RPMI8226 (cell line): ENCODE results near the gene KIF4A.
"Not testable (repeated sequence)": the region's sequence is repeated elsewhere in the genome, so short reads cannot be mapped to it uniquely, and the experiment has no call there.

Experiments
- DNase-seq: peaks from one replicate; pipeline ENCODE4 v3.0.0-alpha.2; 2015

KIF4A gene

GRCh38 chrX:70293621-70294020, 3.7 kb downstream of the KIF4A start:
- DNase-seq, result no peak

- DNase-seq, result no peak
Measured at GRCh38 chrX:70301716-70302115, 11.8 kb downstream of the KIF4A start.

DNA sequence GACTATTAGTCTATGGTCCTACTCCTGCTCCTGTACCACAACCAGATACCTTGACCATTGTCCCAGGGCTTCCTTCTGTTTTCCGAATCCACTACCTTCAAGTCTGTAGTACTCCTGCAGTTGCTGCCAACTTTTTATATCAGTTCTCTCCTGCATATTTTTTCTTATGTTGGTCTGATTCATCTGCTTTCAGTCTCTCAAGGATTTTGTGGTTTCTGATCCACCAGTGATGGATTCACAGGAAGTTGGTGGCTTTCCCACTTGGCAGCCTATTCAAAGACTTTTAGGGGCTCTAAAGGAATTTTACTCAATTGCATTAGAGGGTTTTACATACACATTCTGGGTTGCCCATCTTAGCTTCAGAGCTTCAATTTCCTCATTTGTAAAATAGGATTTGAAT, 23.6 kb downstream of the KIF4A start:
- no peak for DNase-seq

DNA sequence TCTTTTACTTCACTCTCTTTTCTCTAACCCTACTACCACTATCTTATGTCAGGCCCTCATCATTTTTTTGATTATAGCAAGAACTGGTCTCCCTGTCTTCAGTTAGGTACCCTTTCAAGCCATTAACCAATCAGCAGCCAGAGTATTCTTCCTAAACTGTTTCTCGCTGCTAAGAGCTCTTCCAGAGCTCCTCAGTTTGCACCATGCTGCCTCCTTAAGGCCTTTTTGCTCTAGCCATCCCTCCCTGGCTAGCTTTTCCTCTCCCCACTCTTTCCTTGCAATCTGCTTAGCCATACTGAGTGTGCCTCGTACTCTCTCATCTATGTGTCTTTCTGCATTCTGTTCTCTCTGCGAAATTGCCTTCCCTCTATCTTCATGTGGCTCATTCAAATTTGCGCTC, 32.9 kb downstream of the KIF4A start:
- DNase-seq, result no peak

DNA sequence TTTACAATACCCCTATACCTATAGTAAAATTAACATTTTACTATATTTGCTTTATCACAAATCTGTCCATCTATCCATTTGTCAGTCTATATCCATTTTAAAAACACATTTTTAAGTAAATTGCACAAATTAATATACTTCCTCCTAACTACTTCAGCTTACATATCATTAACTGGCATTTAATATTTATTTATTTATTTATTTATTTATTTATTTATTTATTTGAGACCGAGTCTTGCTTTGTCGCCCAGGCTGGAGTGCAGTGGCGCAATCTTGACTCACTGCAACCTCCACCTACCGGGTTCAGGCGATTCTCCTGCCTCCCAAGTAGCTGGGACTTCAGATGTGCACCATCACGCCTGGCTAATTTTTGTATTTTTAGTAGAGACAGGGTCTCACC, 33.7 kb downstream of the KIF4A start:
- not testable (repeated sequence) for DNase-seq

DNA sequence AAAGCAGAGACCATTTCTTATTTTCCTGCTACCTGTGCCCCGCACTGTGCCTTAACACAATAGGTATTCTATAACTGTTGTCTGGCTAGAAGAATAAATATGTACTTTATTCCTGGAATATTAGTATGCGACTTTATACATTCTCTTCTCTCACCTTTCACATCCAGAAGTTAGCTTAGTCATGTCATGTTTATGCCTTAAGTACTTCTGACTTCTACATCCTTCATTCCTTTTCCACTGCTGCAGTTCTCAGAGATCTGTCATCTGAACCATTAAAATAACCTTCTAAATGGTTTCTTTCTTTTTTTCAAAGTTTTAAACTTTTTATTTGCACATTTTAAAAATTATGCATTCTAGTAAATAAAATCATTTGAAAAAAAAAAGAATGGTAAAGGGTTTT, 34.4 kb downstream of the KIF4A start:
- no peak for DNase-seq

GRCh38 chrX:70331161-70331560, 41.3 kb downstream of the KIF4A start:
- no peak for DNase-seq

DNA sequence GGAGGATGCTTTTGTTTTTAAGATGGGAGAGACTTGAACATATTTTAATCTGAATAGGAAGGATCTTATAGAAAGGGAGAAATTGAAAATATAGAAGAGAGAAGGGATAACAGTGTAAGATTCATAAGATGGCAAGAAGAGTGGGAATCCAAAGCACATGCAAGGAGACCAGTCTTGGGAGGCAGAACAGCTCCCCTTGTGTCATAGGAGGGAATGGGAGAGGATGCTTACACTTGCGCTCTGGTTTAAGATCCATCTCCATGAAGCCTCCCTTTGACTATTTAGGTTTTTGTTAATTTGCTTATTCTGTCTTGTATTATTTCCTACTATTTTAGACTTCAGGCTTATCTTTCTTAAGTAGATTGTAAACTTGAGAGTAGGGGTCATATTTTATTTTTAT, 42.7 kb downstream of the KIF4A start:
- no peak for DNase-seq

DNA sequence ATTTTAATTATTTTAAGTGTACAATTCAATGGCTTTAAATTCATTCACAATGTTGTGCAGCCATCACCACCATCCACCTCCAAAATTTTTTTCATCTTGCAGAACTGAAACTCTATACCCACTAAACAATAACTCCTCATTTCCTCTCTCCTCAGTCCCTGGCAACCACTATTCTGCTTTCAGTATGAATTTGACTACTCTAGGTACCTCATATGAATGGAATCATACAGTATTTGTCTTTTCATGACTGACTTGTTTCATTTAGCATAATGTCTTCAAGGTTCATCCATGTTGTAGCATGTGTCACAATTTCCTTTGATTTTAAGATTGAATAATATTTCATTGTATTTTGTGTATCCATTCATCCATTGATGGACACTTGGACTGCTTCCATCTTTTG, 46.9 kb downstream of the KIF4A start:
- no peak for DNase-seq

DNA sequence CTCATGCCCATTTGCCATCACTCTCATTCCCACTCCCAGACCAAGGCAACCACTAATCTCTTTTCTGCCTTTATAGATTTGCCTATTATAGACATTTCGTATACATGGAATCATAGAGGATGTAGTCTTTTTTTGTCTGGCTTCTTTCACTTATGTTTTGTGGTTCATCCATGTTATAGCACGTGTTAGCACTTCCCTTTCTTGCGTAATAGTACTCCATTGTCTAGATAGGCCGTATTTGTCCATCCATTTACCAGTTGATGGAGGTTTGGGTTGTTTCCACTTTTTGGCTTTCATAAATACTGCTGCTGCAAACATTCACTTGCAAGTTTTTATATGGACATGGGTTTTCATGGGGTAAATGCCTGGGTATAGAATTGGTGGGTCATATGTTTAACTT, 48.4 kb downstream of the KIF4A start:
- no peak for DNase-seq

DNA sequence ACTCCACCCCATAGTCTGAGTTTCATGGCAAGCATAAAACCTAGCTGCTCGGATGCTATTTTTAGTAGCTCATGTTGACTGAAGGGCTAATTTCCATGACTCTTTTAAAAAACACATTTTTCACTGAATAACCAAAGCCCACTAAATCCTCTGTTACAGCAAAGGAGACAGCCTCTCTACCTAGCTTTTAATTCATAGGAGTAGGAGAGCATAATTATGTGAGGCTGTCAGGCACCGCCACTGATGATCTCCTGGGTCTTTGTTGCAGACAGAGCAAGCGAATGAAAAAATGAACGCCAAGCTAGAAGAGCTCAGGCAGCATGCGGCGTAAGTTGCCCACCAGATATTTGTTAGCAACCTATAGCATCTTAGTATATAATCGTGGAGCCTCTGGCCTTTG, 53.5 kb downstream of the KIF4A start:
- DNase-seq, result no peak

- DNase-seq, result no peak
Measured at GRCh38 chrX:70346418-70347070, 56.6 kb downstream of the KIF4A start.

GRCh38 chrX:70348825-70349224, 58.9 kb downstream of the KIF4A start:
- not testable (repeated sequence) for DNase-seq

DNA sequence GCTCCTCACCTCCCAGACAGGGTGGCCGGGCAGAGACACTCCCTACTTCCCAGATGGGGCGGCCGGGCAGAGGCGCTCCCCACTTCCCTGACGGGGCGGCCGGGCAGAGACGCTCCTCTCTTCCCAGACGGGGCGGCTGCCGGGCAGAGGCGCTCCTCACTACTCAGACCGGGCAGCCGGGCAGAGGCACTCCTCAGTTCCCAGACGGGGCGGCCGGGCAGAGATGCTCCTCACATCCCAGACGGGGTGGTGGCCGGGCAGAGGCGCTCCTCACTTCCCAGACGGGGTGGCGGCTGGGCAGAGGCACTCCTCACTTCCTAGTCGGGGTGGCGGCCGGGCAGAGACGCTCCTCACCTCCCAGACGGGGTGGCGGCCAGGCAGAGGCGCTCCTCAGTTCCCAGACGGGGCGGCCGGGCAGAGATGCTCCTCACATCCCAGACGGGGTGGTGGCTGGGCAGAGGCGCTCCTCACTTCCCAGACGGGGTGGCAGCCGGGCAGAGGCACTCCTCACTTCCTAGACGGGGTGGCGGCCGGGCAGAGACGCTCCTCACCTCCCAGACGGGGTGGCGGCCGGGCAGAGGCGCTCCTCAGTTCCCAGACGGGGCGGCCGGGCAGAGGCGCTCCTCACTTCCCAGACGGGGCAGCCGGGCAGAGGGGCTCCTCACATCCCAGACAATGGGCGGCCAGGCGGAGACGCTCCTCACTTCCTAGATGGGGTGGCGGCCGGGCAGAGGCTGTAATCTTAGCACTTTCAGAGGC, 59.6 kb downstream of the KIF4A start:
- DNase-seq, result not testable (repeated sequence)

DNA sequence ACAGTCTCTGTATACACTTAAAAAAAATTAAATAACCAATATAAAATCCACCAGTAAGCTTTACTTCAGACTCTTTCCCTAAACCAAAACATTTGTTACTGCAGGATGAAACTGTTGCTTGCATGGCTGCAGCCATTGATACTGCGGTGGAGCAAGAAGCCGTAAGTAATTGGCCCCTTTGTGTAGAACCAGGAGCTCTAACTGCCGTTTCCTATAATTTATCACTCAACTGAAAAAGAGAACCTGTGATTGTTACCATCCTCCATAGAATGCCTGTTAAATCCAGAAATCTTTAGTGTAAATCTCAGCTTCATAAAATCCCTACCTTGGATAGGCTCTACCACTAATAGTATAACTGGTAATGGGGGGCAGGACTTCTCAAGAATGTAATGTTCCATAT, 62.6 kb downstream of the KIF4A start:
- DNase-seq, result no peak

GRCh38 chrX:70353514-70353913, 63.6 kb downstream of the KIF4A start:
- DNase-seq, result no peak

- no peak for DNase-seq
Measured at GRCh38 chrX:70354716-70355115, 64.8 kb downstream of the KIF4A start.

- no peak for DNase-seq
Measured at GRCh38 chrX:70359458-70359857, 69.6 kb downstream of the KIF4A start.

- DNase-seq, result no peak
Measured at GRCh38 chrX:70360366-70360765, 70.5 kb downstream of the KIF4A start.

GRCh38 chrX:70368731-70369130, 78.8 kb downstream of the KIF4A start:
- not testable (repeated sequence) for DNase-seq

GRCh38 chrX:70386235-70386634, 96.3 kb downstream of the KIF4A start:
- no peak for DNase-seq

DNA sequence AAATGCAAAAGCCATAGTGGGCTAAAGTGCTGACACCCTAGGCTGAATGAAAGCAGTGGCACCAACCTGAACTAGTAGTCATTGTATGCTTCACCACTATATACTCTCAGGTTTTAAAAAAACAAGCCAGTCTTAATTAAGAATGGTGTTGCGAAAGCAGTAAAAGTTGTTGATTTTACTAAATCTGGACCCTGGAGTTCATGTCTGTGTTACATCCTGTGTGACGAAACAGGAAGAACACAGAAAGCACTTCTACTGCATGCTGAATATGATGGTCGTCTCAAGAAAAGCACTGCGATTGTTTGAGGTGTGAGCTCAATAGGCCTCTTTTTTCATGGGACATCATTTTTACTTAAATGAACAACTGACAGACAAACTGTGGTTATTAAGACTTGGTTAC, 109.0 kb downstream of the KIF4A start:
- DNase-seq, result no peak

GRCh38 chrX:70400181-70400580, 110.3 kb downstream of the KIF4A start:
- DNase-seq, result not testable (repeated sequence)

DNA sequence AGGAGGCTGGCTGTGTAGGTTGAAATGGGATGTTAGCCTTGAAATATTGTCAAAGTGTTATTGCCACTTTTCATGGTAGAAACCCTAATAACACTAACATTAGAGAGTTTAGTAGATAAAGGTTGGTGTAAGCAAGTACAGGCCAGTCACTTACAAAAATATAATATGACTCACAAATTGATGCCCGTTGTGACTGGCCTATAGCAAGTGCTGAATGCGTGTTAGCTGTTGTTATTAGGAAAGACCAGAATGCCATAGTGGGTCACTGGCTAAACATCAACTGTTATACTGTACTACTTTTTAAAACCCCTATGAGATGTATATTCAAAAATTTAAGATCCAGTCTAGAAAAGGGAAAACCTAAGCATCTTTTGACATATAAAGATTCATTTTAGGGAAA, 112.8 kb downstream of the KIF4A start:
- DNase-seq, result no peak

GRCh38 chrX:70405003-70405402, 115.1 kb downstream of the KIF4A start:
- DNase-seq, result no peak
